GM18507 (cell line): ENCODE results near the gene LNX2.

Experiments
- DNase-seq: peaks from one replicate; pipeline ENCODE4 v3.0.0; 2011; ENCODE audit warnings: low read depth; ENCODE audit not compliant: insufficient read length; ENCODE audit errors: extremely low spot score
- FAIRE-seq: peaks from 2 replicates; lab custom pipeline; 2011; peaks lifted over from hg19 to GRCh38; lab: Jason Lieb, UNC

Gene LNX2

GRCh38 chr13:27578121-27579030, 42.0 kb downstream of the LNX2 start:
- DNase-seq (no peak), FAIRE-seq (no peak)

GRCh38 chr13:27574661-27575060, 45.7 kb downstream of the LNX2 start:
- DNase-seq (no peak), FAIRE-seq (no peak)

- FAIRE-seq (no peak), DNase-seq (no peak)
These were observed 47.1 kb downstream of the LNX2 start for GRCh38 chr13:27573265-27573664.

- DNase-seq = no peak
- no peak for FAIRE-seq
These were observed 48.0 kb downstream of the LNX2 start for GRCh38 chr13:27572234-27572901.

- no peak for FAIRE-seq
- no peak for DNase-seq
These were observed 49.4 kb downstream of the LNX2 start for GRCh38 chr13:27570906-27571305.

- DNase-seq = no peak
These were observed 50.9 kb downstream of the LNX2 start for GRCh38 chr13:27569405-27569804.

GRCh38 chr13:27565818-27566217, 54.5 kb downstream of the LNX2 start:
- FAIRE-seq (no peak), DNase-seq (no peak)

More at GRCh38 chr13:27569405-27569804, 50.9 kb downstream of the LNX2 start:
- FAIRE-seq = no peak

GRCh38 chr13:27562457-27562856, 57.9 kb downstream of the LNX2 start:
- FAIRE-seq = no peak
- no peak for DNase-seq

GRCh38 chr13:27559719-27560118, 60.6 kb downstream of the LNX2 start:
- FAIRE-seq = no peak
- no peak for DNase-seq

- DNase-seq (no peak), FAIRE-seq (no peak)
These were observed 64.2 kb downstream of the LNX2 start for GRCh38 chr13:27556109-27556508.

- FAIRE-seq (no peak), DNase-seq (no peak)
These were observed 68.8 kb downstream of the LNX2 start for GRCh38 chr13:27551562-27551961.

- DNase-seq (no peak), FAIRE-seq (no peak)
These were observed 70.8 kb downstream of the LNX2 start for GRCh38 chr13:27549406-27549981.

GRCh38 chr13:27542220-27542619, 78.1 kb downstream of the LNX2 start:
- DNase-seq (no peak), FAIRE-seq (no peak)

- FAIRE-seq (no peak), DNase-seq (no peak)
These were observed 78.9 kb downstream of the LNX2 start for GRCh38 chr13:27541386-27541785.

- DNase-seq (no peak), FAIRE-seq (no peak)
These were observed 83.8 kb downstream of the LNX2 start for GRCh38 chr13:27536361-27537101.

GRCh38 chr13:27535546-27535945, 84.8 kb downstream of the LNX2 start:
- DNase-seq = no peak

GRCh38 chr13:27534981-27535380, 85.3 kb downstream of the LNX2 start:
- FAIRE-seq (no peak), DNase-seq (no peak)

More at GRCh38 chr13:27535546-27535945, 84.8 kb downstream of the LNX2 start:
- FAIRE-seq = no peak

- DNase-seq (no peak), FAIRE-seq (no peak)
These were observed 86.0 kb downstream of the LNX2 start for GRCh38 chr13:27534108-27534980.

GRCh38 chr13:27533155-27533643, 87.1 kb downstream of the LNX2 start:
- DNase-seq (no peak), FAIRE-seq (no peak)
